Activated T-helper 1 cell treated with anti-CD3 and anti-CD28 coated beads, Interleukin-12 subunit alpha, Interleukin-12 subunit beta, Interleukin-2, Interleukin-4 antibody, amounts not matched to agents 30 ng/mL and 10 ng/mL and 1 ng/mL, durations not matched to agents 14 hours and 24 hours and 36 hours (primary cell): ENCODE results near the gene ISOC2. TPM values are rescaled to one million over a fixed set of nuclear protein-coding genes. Genes with fewer than 3 reads are reported as not detected.
A peak's percentile ranks its signal among the peaks of the same experiment; 100 is the strongest.

ENCODE experiments used
- DNase-seq: peaks from one replicate; pipeline ENCODE4 v3.0.0; 2021; ENCODE audit warnings: low spot score
- H3K27ac Mint-ChIP-seq: one replicate; pipeline ENCODE4 v1.8.0; 2021; ENCODE audit warnings: mild to moderate bottlenecking, mixed read lengths
- H3K27me3 Mint-ChIP-seq: one replicate; pipeline ENCODE4 v1.8.0; 2022; ENCODE audit warnings: mild to moderate bottlenecking, moderate library complexity, mixed read lengths; ENCODE audit not compliant: insufficient read depth
- H3K36me3 Mint-ChIP-seq: one replicate; pipeline ENCODE4 v1.8.0; 2021; ENCODE audit warnings: low read depth, mixed read lengths
- H3K4me1 Mint-ChIP-seq: one replicate; pipeline ENCODE4 v1.8.0; 2021; ENCODE audit warnings: low read depth, mixed read lengths
- H3K4me3 Mint-ChIP-seq: one replicate; pipeline ENCODE4 v1.8.0; 2021; ENCODE audit warnings: mild to moderate bottlenecking, moderate library complexity, mixed read lengths
- H3K9me3 Mint-ChIP-seq: one replicate; pipeline ENCODE4 v1.8.0; 2021; ENCODE audit warnings: mixed read lengths
- intact Hi-C: fragments of 100-400 bp; cut with micrococcal nuclease; formaldehyde crosslinking; loops from one replicate; pipeline ENCODE4 v1.15.1; 2024
- total RNA-seq: library from RNA; stranded (reverse); gene quantifications from 2 replicates; pipeline ENCODE4 v1.2.3, GENCODE V29; 2022

ISOC2 gene
- total RNA-seq, 1 donor from 2014 or later: 34.3 TPM

GRCh38 chr19:55495646-55496349, 34.4 kb upstream of the ISOC2 start:
- no peak for DNase-seq
- Mint-ChIP-seq H3K27me3 (peaks cover 11% of the 10 kb centered on the region), H3K9me3 (no peaks in the 10 kb centered on the region), H3K4me3 (no peak overlapping the region), H3K27ac (no peak overlapping the region), H3K36me3 (no peaks in the 10 kb centered on the region), H3K4me1 (no peaks in the 10 kb centered on the region)
- intact Hi-C loops: no loop called here

- H3K4me1 Mint-ChIP-seq: no peaks in the 10 kb centered on the region
- H3K9me3 Mint-ChIP-seq: no peaks in the 10 kb centered on the region
- H3K4me3 Mint-ChIP-seq: no peak overlapping the region
- peaks cover 11% of the 10 kb centered on the region for H3K27me3 Mint-ChIP-seq
- no peak for DNase-seq
- intact Hi-C loops: no loop called here
- H3K36me3 Mint-ChIP-seq: no peaks in the 10 kb centered on the region
- H3K27ac Mint-ChIP-seq: no peak overlapping the region
Observed at GRCh38 chr19:55494172-55494761, 32.8 kb upstream of the ISOC2 start.

GRCh38 chr19:55493645-55494171, 32.3 kb upstream of the ISOC2 start:
- intact Hi-C loops: no loop called here
- no peaks in the 10 kb centered on the region for H3K36me3 Mint-ChIP-seq
- no peak overlapping the region for H3K27ac Mint-ChIP-seq
- H3K4me3 Mint-ChIP-seq: no peak overlapping the region
- DNase-seq: no peak
- H3K27me3 Mint-ChIP-seq: peaks cover 11% of the 10 kb centered on the region
- no peaks in the 10 kb centered on the region for H3K9me3 Mint-ChIP-seq
- H3K4me1 Mint-ChIP-seq: no peaks in the 10 kb centered on the region

GRCh38 chr19:55493052-55493644, 31.7 kb upstream of the ISOC2 start:
- H3K4me3 Mint-ChIP-seq: no peak overlapping the region
- H3K4me1 Mint-ChIP-seq: no peaks in the 10 kb centered on the region
- intact Hi-C loops: no loop called here
- no peak overlapping the region for H3K27ac Mint-ChIP-seq
- no peak for DNase-seq
- H3K9me3 Mint-ChIP-seq: no peaks in the 10 kb centered on the region
- no peaks in the 10 kb centered on the region for H3K36me3 Mint-ChIP-seq
- H3K27me3 Mint-ChIP-seq: peaks cover 11% of the 10 kb centered on the region

GRCh38 chr19:55492362-55492944, 31.0 kb upstream of the ISOC2 start:
- Mint-ChIP-seq H3K4me1 (peaks cover 2% of the 10 kb centered on the region), H3K36me3 (no peaks in the 10 kb centered on the region), H3K4me3 (no peak overlapping the region), H3K27me3 (peaks cover 9% of the 10 kb centered on the region), H3K9me3 (no peaks in the 10 kb centered on the region), H3K27ac (no peak overlapping the region)
- no peak for DNase-seq
- intact Hi-C loops: no loop called here

- DNase-seq: no peak
- H3K36me3 Mint-ChIP-seq: no peaks in the 10 kb centered on the region
- peaks cover 4% of the 10 kb centered on the region for H3K4me1 Mint-ChIP-seq
- peaks cover 9% of the 10 kb centered on the region for H3K27me3 Mint-ChIP-seq
- H3K4me3 Mint-ChIP-seq: no peak overlapping the region
- intact Hi-C loops: no loop called here
- no peaks in the 10 kb centered on the region for H3K9me3 Mint-ChIP-seq
- no peak overlapping the region for H3K27ac Mint-ChIP-seq
Observed at GRCh38 chr19:55491546-55492360, 30.3 kb upstream of the ISOC2 start.

- no peak overlapping the region for H3K4me3 Mint-ChIP-seq
- H3K9me3 Mint-ChIP-seq: no peaks in the 10 kb centered on the region
- H3K27me3 Mint-ChIP-seq: peaks cover 9% of the 10 kb centered on the region
- intact Hi-C loops: no loop called here
- H3K36me3 Mint-ChIP-seq: no peaks in the 10 kb centered on the region
- DNase-seq: no peak
- H3K4me1 Mint-ChIP-seq: peaks cover 9% of the 10 kb centered on the region
- H3K27ac Mint-ChIP-seq: no peak overlapping the region
Observed at GRCh38 chr19:55490478-55491432, 29.3 kb upstream of the ISOC2 start.

GRCh38 chr19:55489711-55490477, 28.5 kb upstream of the ISOC2 start:
- intact Hi-C loops: no loop called here
- Mint-ChIP-seq H3K27me3 (peaks cover 9% of the 10 kb centered on the region), H3K4me3 (no peak overlapping the region), H3K4me1 (peaks cover 11% of the 10 kb centered on the region), H3K36me3 (no peaks in the 10 kb centered on the region), H3K9me3 (no peaks in the 10 kb centered on the region), H3K27ac (no peak overlapping the region)
- DNase-seq: no peak

GRCh38 chr19:55488986-55489710, 27.7 kb upstream of the ISOC2 start:
- Mint-ChIP-seq H3K36me3 (no peaks in the 10 kb centered on the region), H3K27ac (no peak overlapping the region), H3K4me1 (peaks cover 11% of the 10 kb centered on the region), H3K27me3 (peaks cover 9% of the 10 kb centered on the region), H3K9me3 (no peaks in the 10 kb centered on the region), H3K4me3 (no peak overlapping the region)
- intact Hi-C loops: no loop called here
- DNase-seq: no peak

GRCh38 chr19:55487924-55488687, 26.7 kb upstream of the ISOC2 start, which contains the start of gene SSC5D:
SSC5D (plus strand) TSS chr19:55488436; CDS start chr19:55488590, 154 bp downstream.
- no peaks in the 10 kb centered on the region for H3K36me3 Mint-ChIP-seq
- H3K27ac Mint-ChIP-seq: peak within 1 kb of the TSS; percentile 66
- peaks cover 11% of the 10 kb centered on the region for H3K4me1 Mint-ChIP-seq
- intact Hi-C loops: no loop called here
- peak within 1 kb of the TSS; percentile 54 for H3K4me3 Mint-ChIP-seq
- no peak for DNase-seq
- H3K27me3 Mint-ChIP-seq: peaks cover 6% of the 10 kb centered on the region
- no peaks in the 10 kb centered on the region for H3K9me3 Mint-ChIP-seq
